ENCODE measurements around the gene NTRK3. TPM values are rescaled to one million over a fixed set of nuclear protein-coding genes. Genes with fewer than 3 reads are reported as not detected.

The NTRK3 gene
- total and polyA plus RNA-seq, 2 of the 8 experiments (the other 6 are each of a cell fraction or from before 2014, with no cell fraction given), result 4.5 to 6.8 TPM

DNA sequence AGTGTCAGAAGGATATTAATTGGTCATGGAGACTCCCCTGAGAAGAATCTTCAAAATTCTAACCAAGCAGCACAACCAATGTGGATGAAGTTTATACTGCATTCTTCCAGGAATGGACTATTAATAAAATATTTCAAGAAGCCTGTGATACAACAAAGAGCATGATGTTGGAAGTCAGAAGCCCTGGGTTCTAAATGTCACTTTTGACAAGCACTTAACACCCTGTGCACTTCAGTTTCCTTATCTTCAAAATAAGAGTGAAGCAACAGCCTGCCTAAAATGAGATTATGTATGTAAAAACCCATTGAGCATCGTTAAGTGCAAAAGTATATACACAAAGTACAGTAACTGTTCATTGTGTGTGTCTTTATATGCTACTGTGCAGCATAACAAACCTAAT lies 369.4 kb downstream of the NTRK3 start:
- Histone ChIP-seq H3K4me2 (ENCODE audit: insufficient read depth in 1 of 2, low read depth in 2 of 2, low read length in 2 of 2) (no peak overlapping the region), H3K23ac (ENCODE audit: insufficient read length) (no peak overlapping the region), H2AFZ (ENCODE audit: low read length) (no peak overlapping the region), H3K18ac (ENCODE audit: extremely low read depth, low read length) (no peak overlapping the region), H3K4ac (replicated peaks; ENCODE audit: insufficient read length, low read depth, low read length) (no peak overlapping the region), H3K27ac (ENCODE audit: low read depth, low read length) (no peak overlapping the region), H4K5ac (ENCODE audit: insufficient read length, low read depth, low read length) (no peak overlapping the region), H2BK15ac (ENCODE audit: low read length) (no peak overlapping the region), H3K9ac (replicated peaks in 1 of 4; ENCODE audit: extremely low read depth in 1 of 4, low read depth in 3 of 4, low read length in 3 of 4) (no peak overlapping the region), H3K4me3 (ENCODE audit: extremely low read depth in 1 of 4, insufficient read depth in 2 of 4, low read depth in 3 of 4, low read length in 4 of 4) (no peak overlapping the region), H4K91ac (replicated peaks; ENCODE audit: insufficient read length, low read length) (no peak overlapping the region), H3K14ac (ENCODE audit: insufficient read length) (no peak overlapping the region), H2BK120ac (replicated peaks; ENCODE audit: low read depth, low read length) (no peak overlapping the region), H4K20me1 (replicated peaks in 1 of 2; ENCODE audit: control insufficient read depth in 1 of 2, insufficient read depth in 2 of 2, low read length in 2 of 2) (no peaks in the 10 kb centered on the region), H3K79me1 (ENCODE audit: low read depth, low read length) (no peaks in the 10 kb centered on the region), H2BK20ac (ENCODE audit: low read length) (no peak overlapping the region), H3K36me3 (ENCODE audit: control insufficient read depth in 2 of 4, insufficient read depth in 4 of 4, low read length in 3 of 4) (no peaks in the 10 kb centered on the region), H2BK12ac (ENCODE audit: low read depth, low read length) (no peak overlapping the region), H3K23me2 (ENCODE audit: low read depth, low read length) (no peaks in the 10 kb centered on the region; the same call in 1 of the 2 replicates), H3K9me3 (ENCODE audit: insufficient read depth in 2 of 2, low read depth in 1 of 2, low read length in 1 of 2) (no peaks in the 10 kb centered on the region), H2AK5ac (ENCODE audit: low read depth, low read length) (no peak overlapping the region), H3K4me1 (replicated peaks in 1 of 4; ENCODE audit: control insufficient read depth in 3 of 4, insufficient read depth in 4 of 4, low read length in 3 of 4) (no peaks in the 10 kb centered on the region), H3K56ac (replicated peaks; ENCODE audit: insufficient read length, low read depth, low read length) (no peak overlapping the region), H4K8ac (ENCODE audit: extremely low read depth, insufficient read depth, low read length) (no peak overlapping the region), H3K27me3 (replicated peaks in 1 of 4; ENCODE audit: control insufficient read depth in 3 of 4, extremely low read depth in 1 of 4, insufficient read depth in 3 of 4, low read length in 3 of 4) (no peaks in the 10 kb centered on the region), H3K79me2 (ENCODE audit: control insufficient read depth in 1 of 2, insufficient read depth in 2 of 2, low read length in 2 of 2) (no peaks in the 10 kb centered on the region), H2BK5ac (ENCODE audit: low read depth, low read length) (no peak overlapping the region)
- WGBS, 2 experiments (ENCODE audit: extremely low coverage in 1 of 2, insufficient coverage in 1 of 2, insufficient read length in 1 of 2, insufficient replicate concordance in 2 of 2, low coverage in 1 of 2, low lambda C conversion rate in 2 of 2, missing lambda C conversion rate in 1 of 2), result 88% methylated on average over 1 of the region's 1 CpG; no CpG with 5 or more reads in 1 of the 2 experiments
- ChIA-PET CTCF (ENCODE audit: partially characterized antibody) (interaction anchor here (1.4 kb wide), 1 partner anchor 359 kb away, joined by 5 read pairs; no protein-coding TSS in a partner anchor), POLR2A (ENCODE audit: partially characterized antibody) (no interaction called here)
- DNase-seq (ENCODE audit: low read depth in 1 of 2, low spot score in 2 of 2) (no peak), FAIRE-seq (no peak)
- TF ChIP-seq RBBP5 (IDR thresholded peaks at IDR 0.05; ENCODE audit: borderline replicate concordance, low read depth, low read length), result no peak
- no peak for TF ChIP-seq BACH1 (IDR thresholded peaks at IDR 0.05; ENCODE audit: low read length)
- no peak for TF ChIP-seq GABPA (IDR thresholded peaks at IDR 0.05; ENCODE audit: borderline replicate concordance, insufficient read depth, low read length)
- no peak for TF ChIP-seq NRF1 (IDR thresholded peaks at IDR 0.05; ENCODE audit: low read depth, low read length)
- no peak for TF ChIP-seq CHD2 (IDR thresholded peaks at IDR 0.05; ENCODE audit: low read length)
- TF ChIP-seq EP300 (IDR thresholded peaks at IDR 0.05; ENCODE audit: borderline replicate concordance in 1 of 2, low read depth in 2 of 2, low read length in 2 of 2), result no peak
- no peak for TF ChIP-seq TAF7 (optimal IDR thresholded peaks at IDR 0.05; ENCODE audit: borderline replicate concordance, low read depth, low read length)
